ENCODE measurements around the gene SIX5.

DNA sequence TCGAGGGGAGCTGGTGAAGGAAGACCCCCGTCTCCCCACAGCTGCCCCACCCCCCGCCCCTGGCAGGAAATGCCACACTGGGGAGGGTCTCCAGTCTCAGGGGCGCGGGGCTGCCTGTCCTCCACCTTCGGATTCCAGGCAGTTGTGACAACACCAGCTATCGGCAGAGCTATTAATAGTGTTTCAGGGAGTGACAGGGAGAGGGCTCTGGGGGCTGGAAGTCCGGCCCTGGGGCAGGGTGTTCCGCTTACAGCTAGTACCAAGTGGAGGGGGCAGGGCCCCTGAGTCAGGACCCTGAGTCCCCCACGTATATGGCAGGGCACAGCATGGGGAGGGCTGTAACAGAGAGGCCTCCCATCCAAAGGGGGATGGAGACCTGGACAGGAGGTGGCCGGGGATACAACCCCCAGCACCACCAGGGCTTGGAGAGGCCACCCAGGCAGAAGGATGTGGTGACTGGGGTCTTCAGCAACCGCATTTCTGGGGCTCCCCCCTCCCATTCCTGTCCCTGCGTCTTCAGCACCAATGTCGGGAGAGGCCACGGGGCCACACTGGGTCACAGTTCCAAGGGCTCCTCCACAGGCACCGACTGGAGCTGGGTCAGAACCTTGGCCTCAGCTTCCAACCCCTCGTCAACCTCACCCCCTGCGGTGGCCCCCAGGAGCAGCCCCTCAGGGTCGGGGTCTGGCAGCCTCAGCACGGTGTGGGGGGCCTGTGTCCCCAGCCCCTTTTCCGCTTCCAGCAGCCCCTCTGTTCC lies 3.9 kb downstream of the SIX5 start:
- TF ChIP-seq CTCF (conservative IDR thresholded peaks at IDR 0.05; ENCODE audit: low read length) (no peak), EZH2phosphoT487 (IDR thresholded peaks at IDR 0.05; ENCODE audit: borderline replicate concordance) (no peak)

Measured in Loucy (cell line).